ENCODE results near the gene CCL8. TPM values are rescaled to one million over a fixed set of nuclear protein-coding genes. Genes with fewer than 3 reads are reported as not detected.

CCL8 gene
- total RNA-seq, 2 donors from 2014 or later, result not detected

- Mint-ChIP-seq H3K36me3 (ENCODE audit: low read depth) (no peaks in the 10 kb centered on the region), H3K4me1 (no peaks in the 10 kb centered on the region), H3K27me3 (ENCODE audit: insufficient read depth) (peaks cover 19% of the 10 kb centered on the region), H3K9me3 (peaks cover 6% of the 10 kb centered on the region), H3K27ac (no peak overlapping the region), H3K4me3 (no peak overlapping the region)
- no peak overlapping the region for H3K4me3 ChIP-seq (ENCODE audit: low read length)
- no peak for TF ChIP-seq CTCF (conservative IDR thresholded peaks at IDR 0.05)
- H3K9me3 ChIP-seq (ENCODE audit: control insufficient read depth, low read length), result peaks cover 3% of the 10 kb centered on the region
- no peak for DNase-seq
- WGBS, 2 experiments (ENCODE audit: insufficient coverage in 1 of 2, insufficient read length in 1 of 2), result 99 to 100% methylated on average over 1 to 3 of the region's 3 CpGs
- no peak overlapping the region for H3K9ac ChIP-seq (ENCODE audit: extremely low read depth, low read length, poor library complexity, severe bottlenecking)
- H3K27me3 ChIP-seq (ENCODE audit: control insufficient read depth, insufficient read depth, low read length, poor library complexity, severe bottlenecking), result no peaks in the 10 kb centered on the region
- no peaks in the 10 kb centered on the region for H3K4me1 ChIP-seq (ENCODE audit: control insufficient read depth, insufficient read depth, low read length)
- no peak overlapping the region for H3K27ac ChIP-seq (ENCODE audit: low read depth, low read length)
- no peaks in the 10 kb centered on the region for H3K36me3 ChIP-seq (ENCODE audit: control insufficient read depth, insufficient read depth, low read length)
These were observed 20.0 kb downstream of the CCL8 start for GRCh38 chr17:34339138-34339770.

- no peak for DNase-seq
- no peaks in the 10 kb centered on the region for H3K9me3 Mint-ChIP-seq
- H3K4me3 ChIP-seq (ENCODE audit: low read length), result no peak overlapping the region
- H3K9ac ChIP-seq (ENCODE audit: extremely low read depth, low read length, poor library complexity, severe bottlenecking), result no peak overlapping the region
- H3K27me3 ChIP-seq (ENCODE audit: control insufficient read depth, insufficient read depth, low read length, poor library complexity, severe bottlenecking), result no peaks in the 10 kb centered on the region
- no peaks in the 10 kb centered on the region for H3K4me1 ChIP-seq (ENCODE audit: control insufficient read depth, insufficient read depth, low read length)
- H3K4me3 Mint-ChIP-seq, result no peak overlapping the region
- no peak for TF ChIP-seq CTCF (conservative IDR thresholded peaks at IDR 0.05)
- no peak overlapping the region for H3K27ac ChIP-seq (ENCODE audit: low read depth, low read length)
- H3K36me3 Mint-ChIP-seq (ENCODE audit: low read depth), result no peaks in the 10 kb centered on the region
- no peaks in the 10 kb centered on the region for H3K4me1 Mint-ChIP-seq
- no peaks in the 10 kb centered on the region for H3K36me3 ChIP-seq (ENCODE audit: control insufficient read depth, insufficient read depth, low read length)
- no peak overlapping the region for H3K27ac Mint-ChIP-seq
- H3K9me3 ChIP-seq (ENCODE audit: control insufficient read depth, low read length), result no peaks in the 10 kb centered on the region
- WGBS, 2 experiments (ENCODE audit: insufficient coverage in 1 of 2, insufficient read length in 1 of 2), result 84 to 95% methylated on average over 2 of the region's 2 CpGs
- H3K27me3 Mint-ChIP-seq (ENCODE audit: insufficient read depth), result peaks cover 14% of the 10 kb centered on the region
These were observed 22.7 kb downstream of the CCL8 start for GRCh38 chr17:34341916-34342315.

GRCh38 chr17:34347063-34347462 is 27.8 kb downstream of the CCL8 start:
- no peaks in the 10 kb centered on the region for H3K36me3 Mint-ChIP-seq (ENCODE audit: low read depth)
- no peaks in the 10 kb centered on the region for H3K36me3 ChIP-seq (ENCODE audit: control insufficient read depth, insufficient read depth, low read length)
- H3K9me3 ChIP-seq (ENCODE audit: control insufficient read depth, low read length), result no peaks in the 10 kb centered on the region
- H3K4me1 Mint-ChIP-seq, result no peaks in the 10 kb centered on the region
- H3K9me3 Mint-ChIP-seq, result no peaks in the 10 kb centered on the region
- no peak overlapping the region for H3K9ac ChIP-seq (ENCODE audit: extremely low read depth, low read length, poor library complexity, severe bottlenecking)
- no peak overlapping the region for H3K27ac Mint-ChIP-seq
- no peak for DNase-seq
- H3K4me3 Mint-ChIP-seq, result no peak overlapping the region
- H3K27me3 ChIP-seq (ENCODE audit: control insufficient read depth, insufficient read depth, low read length, poor library complexity, severe bottlenecking), result no peaks in the 10 kb centered on the region
- H3K27ac ChIP-seq (ENCODE audit: low read depth, low read length), result no peak overlapping the region
- H3K4me1 ChIP-seq (ENCODE audit: control insufficient read depth, insufficient read depth, low read length), result peaks cover 4% of the 10 kb centered on the region
- WGBS, 2 experiments (ENCODE audit: insufficient coverage in 1 of 2, insufficient read length in 1 of 2), result 74 to 88% methylated on average over 3 to 4 of the region's 4 CpGs
- H3K4me3 ChIP-seq (ENCODE audit: low read length), result no peak overlapping the region
- peaks cover 7% of the 10 kb centered on the region for H3K27me3 Mint-ChIP-seq (ENCODE audit: insufficient read depth)
- TF ChIP-seq CTCF (conservative IDR thresholded peaks at IDR 0.05), result no peak
